ENCODE data around the gene FOXA1.

The FOXA1 gene

DNA sequence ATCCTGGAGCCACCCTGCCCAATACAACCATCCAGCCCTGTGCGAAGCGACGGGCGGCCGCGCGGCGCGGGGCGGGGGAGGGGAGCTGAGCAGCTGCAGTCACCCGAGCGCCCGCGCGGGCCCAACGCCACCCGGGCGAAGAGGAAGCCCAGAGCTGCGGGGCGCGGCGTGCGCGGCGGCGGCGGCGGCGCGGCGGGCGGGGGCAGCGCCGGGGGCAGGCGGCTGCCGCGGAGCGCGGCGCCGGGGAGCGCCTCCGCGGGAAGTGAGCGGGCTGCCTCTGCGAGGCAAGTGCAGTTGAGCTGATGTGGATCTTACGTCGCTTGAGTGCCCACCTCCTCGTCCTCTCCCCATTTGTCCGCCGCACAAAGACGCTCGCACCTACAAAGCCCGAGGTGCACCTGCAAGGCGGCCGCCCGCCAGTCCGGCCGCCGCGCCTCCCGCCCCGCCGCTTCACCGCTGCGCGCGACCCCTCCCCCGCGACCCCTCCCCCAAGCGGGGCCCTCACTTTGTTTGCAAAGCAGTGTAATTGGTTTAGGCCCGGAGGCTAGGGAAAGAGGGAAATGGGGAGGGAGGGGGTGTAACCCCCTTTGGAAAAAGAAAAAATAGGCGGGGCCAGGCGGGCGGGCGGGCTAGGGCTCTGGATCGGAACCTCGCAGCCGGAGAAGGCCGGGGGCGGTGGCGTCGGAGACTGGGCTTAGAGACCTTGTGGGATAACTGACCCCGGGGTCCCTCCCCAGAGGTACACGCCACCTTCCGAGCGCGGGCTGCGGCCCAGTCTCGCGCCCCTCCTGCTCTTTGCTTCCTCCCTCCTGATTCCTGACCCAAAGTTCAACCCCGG lies at the start of gene FOXA1, which contains the start of gene TTC6:
Gene FOXA1, minus strand, starts transcription at position 279 of the 838 bp plus-strand sequence. Its CDS starts 277 bp downstream, at position 2.
Gene TTC6, plus strand, starts transcription at position 659 of the 838 bp plus-strand sequence. CDS start 26,436 bp downstream, outside the sequence.
- DNase-seq (ENCODE audit: extremely low read depth, low read depth) = no peak
- TF ChIP-seq CTCF (IDR thresholded peaks at IDR 0.05; ENCODE audit: low read depth, low read length) = no peak

DNA sequence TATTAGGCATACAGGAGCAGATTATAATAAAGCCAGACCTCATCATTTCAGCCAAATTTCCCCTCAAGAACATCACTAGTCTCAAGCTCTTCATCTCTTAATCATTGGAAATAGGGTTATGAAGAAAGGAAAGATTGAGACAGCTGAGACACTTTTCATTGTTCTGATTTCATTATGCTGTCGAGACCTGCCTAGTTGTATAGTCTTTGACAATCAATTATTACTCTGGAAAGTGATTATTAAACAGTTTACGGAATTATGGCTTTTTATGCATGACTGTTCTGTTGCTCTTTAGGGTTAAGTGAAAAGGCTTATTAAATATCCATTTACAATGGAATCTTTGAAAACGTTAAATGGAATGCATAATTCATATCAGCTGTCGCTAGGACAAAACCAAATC lies 48.7 kb upstream of the FOXA1 start:
- DNase-seq (ENCODE audit: extremely low read depth, low read depth) = no peak
- no peak for TF ChIP-seq CTCF (IDR thresholded peaks at IDR 0.05; ENCODE audit: low read depth, low read length)

DNA sequence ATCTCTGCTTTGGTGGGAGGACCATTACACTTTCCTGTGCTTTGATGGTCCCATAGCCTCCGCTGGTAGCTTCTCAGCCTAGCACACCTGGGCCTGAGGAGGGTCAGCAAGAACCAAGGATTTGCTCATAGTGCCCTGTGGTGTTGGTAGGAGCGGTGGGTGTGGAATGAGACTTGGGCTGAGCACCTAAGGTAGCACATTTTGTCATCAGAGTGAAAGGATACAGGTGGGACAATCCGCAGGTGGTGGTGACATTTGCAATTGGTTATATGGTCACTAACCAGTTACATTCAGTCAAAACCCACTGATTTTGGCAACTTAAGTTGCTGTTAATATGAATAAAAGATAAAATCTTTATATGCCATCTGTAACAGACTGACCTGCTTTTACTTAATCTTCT lies 47.1 kb upstream of the FOXA1 start:
- DNase-seq (ENCODE audit: extremely low read depth, low read depth) = no peak

DNA sequence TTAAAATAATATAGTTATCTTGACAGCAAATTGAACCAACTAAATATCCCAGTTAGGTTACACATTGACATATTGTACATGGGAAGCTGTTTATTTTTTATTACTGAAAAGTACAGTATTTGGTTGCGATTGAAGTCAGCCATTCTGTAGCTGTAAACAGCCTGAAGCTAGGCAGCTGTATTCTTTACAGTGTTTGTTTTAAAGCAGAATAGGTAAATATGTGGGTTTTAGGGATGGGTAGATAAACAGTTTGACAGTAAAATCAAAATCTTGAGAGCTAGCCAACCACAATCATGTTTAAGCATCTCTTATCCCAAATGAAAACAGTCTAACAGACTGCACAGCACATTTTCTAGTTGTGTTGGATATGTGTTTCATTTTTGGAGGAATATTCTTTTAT lies 46.1 kb upstream of the FOXA1 start:
- TF ChIP-seq CTCF (IDR thresholded peaks at IDR 0.05; ENCODE audit: low read depth, low read length) = no peak
- DNase-seq (ENCODE audit: extremely low read depth, low read depth) = no peak

More for the DNA sequence above, 47.1 kb upstream of the FOXA1 start:
- no peak for TF ChIP-seq CTCF (IDR thresholded peaks at IDR 0.05; ENCODE audit: low read depth, low read length)

DNA sequence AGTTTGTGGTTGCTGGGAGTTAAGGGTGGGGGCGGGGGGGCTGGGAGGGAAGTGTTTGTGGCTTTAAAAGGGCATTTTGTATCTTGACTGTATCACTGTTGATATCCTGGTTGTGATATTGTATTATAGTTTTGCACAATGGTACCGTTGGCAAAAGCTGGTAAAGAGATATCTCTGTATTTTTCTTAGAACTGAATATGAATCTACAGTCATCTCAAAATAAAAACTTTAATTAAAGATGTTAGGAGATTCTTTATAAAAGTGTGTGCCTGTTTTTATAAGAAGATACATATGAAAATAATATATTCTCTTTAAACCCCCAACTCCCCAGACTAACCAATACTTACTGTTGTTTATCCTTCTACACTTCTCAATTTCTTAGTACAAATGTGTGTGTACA lies 43.5 kb upstream of the FOXA1 start:
- no peak for TF ChIP-seq CTCF (IDR thresholded peaks at IDR 0.05; ENCODE audit: low read depth, low read length)
- no peak for DNase-seq (ENCODE audit: extremely low read depth, low read depth)

GRCh38 chr14:37637341-37637740 lies 42.3 kb upstream of the FOXA1 start:
- DNase-seq (ENCODE audit: extremely low read depth, low read depth) = no peak
- no peak for TF ChIP-seq CTCF (IDR thresholded peaks at IDR 0.05; ENCODE audit: low read depth, low read length)
